Hepatocyte (in vitro differentiated cells): ENCODE measurements around the gene KATNB1. TPM values are rescaled to one million over a fixed set of nuclear protein-coding genes. Genes with fewer than 3 reads are reported as not detected.
"Not testable (repeated sequence)": the region's sequence is repeated elsewhere in the genome, so short reads cannot be mapped to it uniquely, and the experiment has no call there.

Experiments used
- DNase-seq: peaks from one replicate; pipeline ENCODE4 v3.0.0-alpha.2; 2016; ENCODE audit warnings: low spot score
- H2AFZ ChIP-seq: fragments of 200-600 bp; sonication (generic); 2 replicates; pipeline ENCODE4 v1.6.0; 2016; ENCODE audit warnings: antibody characterized with exemption, mild to moderate bottlenecking
- H3K27ac ChIP-seq: fragments of 200-600 bp; sonication (generic); 2 replicates; pipeline ENCODE4 v1.5.1; 2016; ENCODE audit warnings: mild to moderate bottlenecking
- H3K27me3 ChIP-seq: fragments of 200-600 bp; sonication (generic); 2 replicates; pipeline ENCODE4 v1.6.1; 2016
- H3K36me3 ChIP-seq: fragments of 200-600 bp; sonication (generic); replicated peaks from 2 replicates; pipeline ENCODE4 v1.5.1; 2016; ENCODE audit warnings: low read depth; ENCODE audit not compliant: insufficient read depth
- H3K4me1 ChIP-seq: fragments of 200-600 bp; sonication (generic); 2 replicates; pipeline ENCODE4 v1.5.1; 2016; ENCODE audit warnings: mild to moderate bottlenecking, moderate library complexity; ENCODE audit not compliant: insufficient read depth
- H3K4me2 ChIP-seq: fragments of 200-600 bp; sonication (generic); 2 replicates; pipeline ENCODE4 v1.6.0; 2016
- H3K4me3 ChIP-seq: fragments of 200-600 bp; sonication (generic); 2 replicates; pipeline ENCODE4 v1.5.1; 2016; ENCODE audit warnings: mild to moderate bottlenecking
- H3K79me2 ChIP-seq: fragments of 200-600 bp; sonication (generic); 2 replicates; pipeline ENCODE4 v1.6.0; 2017; ENCODE audit warnings: mild to moderate bottlenecking
- H3K9me2 ChIP-seq: fragments of 200-600 bp; sonication (generic); replicated peaks from 2 replicates; pipeline ENCODE4 v1.6.0; 2017; ENCODE audit warnings: mild to moderate bottlenecking; ENCODE audit not compliant: insufficient read depth
- H3K9me3 ChIP-seq: fragments of 200-600 bp; sonication (generic); 2 replicates; pipeline ENCODE4 v1.5.1; 2016; ENCODE audit warnings: low read depth, mild to moderate bottlenecking
- H4K20me1 ChIP-seq: fragments of 200-600 bp; sonication (generic); 2 replicates; pipeline ENCODE4 v1.6.0; 2016; ENCODE audit warnings: mild to moderate bottlenecking; ENCODE audit not compliant: insufficient read depth, poor library complexity, severe bottlenecking
- CTCF ChIP-seq: fragments of 200-600 bp; sonication (generic); IDR thresholded peaks from 2 replicates; pipeline ENCODE4 v1.5.1; 2016; ENCODE audit warnings: antibody characterized with exemption, mild to moderate bottlenecking; ENCODE audit not compliant: poor library complexity
- EZH2 ChIP-seq: fragments of 200-600 bp; sonication (generic); IDR thresholded peaks from 2 replicates; pipeline ENCODE4 v1.6.1; 2016; ENCODE audit warnings: antibody characterized with exemption, mild to moderate bottlenecking, borderline replicate concordance
- EZH2phosphoT487 ChIP-seq: fragments of 200-600 bp; sonication (generic); IDR thresholded peaks from one replicate; pipeline ENCODE4 v1.6.1; 2018; ENCODE audit warnings: antibody characterized with exemption, mild to moderate bottlenecking, low read depth, moderate library complexity; ENCODE audit not compliant: unreplicated experiment, severe bottlenecking
- WGBS: methylation state at CpG from one replicate; pipeline ENCODE4 v1.1.6; 2016; ENCODE audit warnings: low lambda C conversion rate; ENCODE audit errors: missing lambda C conversion rate; 5-methylcytosine and 5-hydroxymethylcytosine counted together
- polyA plus RNA-seq: library from polyadenylated mRNA; unstranded; fragments of >200 nt; fragmentation: Nextera tagmentation; extraction: Ambion mirVana; gene quantifications from 2 replicates; pipeline ENCODE4 v1.2.1, GENCODE V29; 2016
- total RNA-seq: library from RNA; depleted of rRNA; stranded (reverse); fragments of >200 nt; gene quantifications from 2 replicates; pipeline ENCODE4 v1.2.3, GENCODE V29; 2014

Gene KATNB1
- total and polyA plus RNA-seq, 2 experiments from 2014 or later = 12.3 to 15.3 TPM

GRCh38 chr16:57727610-57728009, 8.0 kb upstream of the KATNB1 start:
- no peaks in the 10 kb centered on the region for H3K9me2 ChIP-seq
- H3K79me2 ChIP-seq = no peaks in the 10 kb centered on the region
- H3K4me2 ChIP-seq = no peak overlapping the region
- no peaks in the 10 kb centered on the region for H3K27me3 ChIP-seq
- no peaks in the 10 kb centered on the region for H3K4me1 ChIP-seq
- no peaks in the 10 kb centered on the region for H4K20me1 ChIP-seq
- H3K27ac ChIP-seq = no peak overlapping the region
- 68% methylated on average over 4 of the region's 4 CpGs for WGBS
- no peak overlapping the region for H2AFZ ChIP-seq
- TF ChIP-seq EZH2phosphoT487 (no peak), EZH2 (no peak), CTCF (no peak)
- no peak overlapping the region for H3K4me3 ChIP-seq
- H3K36me3 ChIP-seq = no peaks in the 10 kb centered on the region
- DNase-seq = no peak
- H3K9me3 ChIP-seq = no peaks in the 10 kb centered on the region

GRCh38 chr16:57728336-57729181, 7.0 kb upstream of the KATNB1 start:
- H3K9me2 ChIP-seq = no peaks in the 10 kb centered on the region
- H3K27ac ChIP-seq = no peak overlapping the region
- H2AFZ ChIP-seq = no peak overlapping the region
- H3K27me3 ChIP-seq = no peaks in the 10 kb centered on the region
- no peaks in the 10 kb centered on the region for H3K9me3 ChIP-seq
- no peaks in the 10 kb centered on the region for H3K36me3 ChIP-seq
- no peaks in the 10 kb centered on the region for H3K4me1 ChIP-seq
- DNase-seq = no peak
- H3K4me3 ChIP-seq = no peak overlapping the region
- H3K79me2 ChIP-seq = no peaks in the 10 kb centered on the region
- 97% methylated on average over 13 of the region's 14 CpGs for WGBS
- H3K4me2 ChIP-seq = no peak overlapping the region
- TF ChIP-seq EZH2 (no peak), CTCF (no peak), EZH2phosphoT487 (no peak)
- H4K20me1 ChIP-seq = no peaks in the 10 kb centered on the region

GRCh38 chr16:57729182-57729484, 6.4 kb upstream of the KATNB1 start:
- Histone ChIP-seq H4K20me1 (no peaks in the 10 kb centered on the region), H3K4me3 (no peak overlapping the region), H3K9me3 (no peaks in the 10 kb centered on the region), H2AFZ (no peak overlapping the region), H3K27ac (no peak overlapping the region), H3K36me3 (no peaks in the 10 kb centered on the region), H3K9me2 (no peaks in the 10 kb centered on the region), H3K4me2 (no peak overlapping the region), H3K27me3 (no peaks in the 10 kb centered on the region), H3K79me2 (no peaks in the 10 kb centered on the region), H3K4me1 (no peaks in the 10 kb centered on the region)
- TF ChIP-seq EZH2phosphoT487 = no peak
- no peak for TF ChIP-seq CTCF
- TF ChIP-seq EZH2 = no peak
- no peak for DNase-seq
- no CpG with 5 or more reads among the region's 1 CpG for WGBS

- H2AFZ ChIP-seq, H3K27me3 ChIP-seq, H3K27ac ChIP-seq, H3K9me3 ChIP-seq, H3K4me2 ChIP-seq, DNase-seq, H3K9me2 ChIP-seq, H3K79me2 ChIP-seq, H3K4me1 ChIP-seq, H3K4me3 ChIP-seq, H4K20me1 ChIP-seq, H3K36me3 ChIP-seq: not testable (repeated sequence)
- 100% methylated on average over 1 of the region's 6 CpGs for WGBS
Observed at GRCh38 chr16:57729852-57730251, 5.7 kb upstream of the KATNB1 start.
